ENCODE results near the gene SPATC1L. TPM values are rescaled to one million over a fixed set of nuclear protein-coding genes. Genes with fewer than 3 reads are reported as not detected.

The SPATC1L gene
- total and polyA plus RNA-seq, 2 donors from 2014 or later: 3.7 to 8.7 TPM

- TF ChIP-seq, protein P1, sequence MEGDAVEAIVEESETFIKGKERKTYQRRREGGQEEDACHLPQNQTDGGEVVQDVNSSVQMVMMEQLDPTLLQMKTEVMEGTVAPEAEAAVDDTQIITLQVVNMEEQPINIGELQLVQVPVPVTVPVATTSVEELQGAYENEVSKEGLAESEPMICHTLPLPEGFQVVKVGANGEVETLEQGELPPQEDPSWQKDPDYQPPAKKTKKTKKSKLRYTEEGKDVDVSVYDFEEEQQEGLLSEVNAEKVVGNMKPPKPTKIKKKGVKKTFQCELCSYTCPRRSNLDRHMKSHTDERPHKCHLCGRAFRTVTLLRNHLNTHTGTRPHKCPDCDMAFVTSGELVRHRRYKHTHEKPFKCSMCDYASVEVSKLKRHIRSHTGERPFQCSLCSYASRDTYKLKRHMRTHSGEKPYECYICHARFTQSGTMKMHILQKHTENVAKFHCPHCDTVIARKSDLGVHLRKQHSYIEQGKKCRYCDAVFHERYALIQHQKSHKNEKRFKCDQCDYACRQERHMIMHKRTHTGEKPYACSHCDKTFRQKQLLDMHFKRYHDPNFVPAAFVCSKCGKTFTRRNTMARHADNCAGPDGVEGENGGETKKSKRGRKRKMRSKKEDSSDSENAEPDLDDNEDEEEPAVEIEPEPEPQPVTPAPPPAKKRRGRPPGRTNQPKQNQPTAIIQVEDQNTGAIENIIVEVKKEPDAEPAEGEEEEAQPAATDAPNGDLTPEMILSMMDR (IDR thresholded peaks at IDR 0.05; ENCODE audit: borderline replicate concordance, extremely low read depth, insufficient read depth): peak; percentile 48
- H3K9me3 ChIP-seq (ENCODE audit: control insufficient read depth in 2 of 3, insufficient read depth in 1 of 3, low read length in 3 of 3): no peaks in the 10 kb centered on the region
- H3K36me3 ChIP-seq (ENCODE audit: control insufficient read depth in 2 of 3, insufficient read depth in 3 of 3, low read length in 3 of 3): no peaks in the 10 kb centered on the region
- peak; percentile 71 to 84 (median 76) for DNase-seq
- intact Hi-C loops (cut with DNase I): no loop called here
- peaks cover 0 to 2% (median 0%) of the 10 kb centered on the region in 3 donors for H3K4me1 ChIP-seq (ENCODE audit: control insufficient read depth in 2 of 3, insufficient read depth in 2 of 3, low read depth in 1 of 3, low read length in 3 of 3)
- FAIRE-seq: no peak
- H3K4me3 ChIP-seq (ENCODE audit: low read length in 3 of 3): peak overlapping the region in 2 of 3 donors; percentile 45 to 70
- H3K27ac ChIP-seq (ENCODE audit: low read depth in 2 of 2, low read length in 2 of 2): peak overlapping the region; percentile 76 to 92
- peak overlapping the region in 2 of 3 donors; percentile 32 to 65 for H3K9ac ChIP-seq (ENCODE audit: low read length in 3 of 3)
- H3K27me3 ChIP-seq (ENCODE audit: control insufficient read depth, insufficient read depth, low read length): no peaks in the 10 kb centered on the region
These were observed 30.8 kb downstream of the SPATC1L start for GRCh38 chr21:46153247-46154154.

- no peaks in the 10 kb centered on the region for H3K27me3 ChIP-seq (ENCODE audit: control insufficient read depth, insufficient read depth, low read length)
- peak overlapping the region in 2 of 3 donors; percentile 45 to 70 for H3K4me3 ChIP-seq (ENCODE audit: low read length in 3 of 3)
- H3K36me3 ChIP-seq (ENCODE audit: control insufficient read depth in 2 of 3, insufficient read depth in 3 of 3, low read length in 3 of 3): no peaks in the 10 kb centered on the region
- FAIRE-seq (no peak), DNase-seq (no peak)
- H3K4me1 ChIP-seq (ENCODE audit: control insufficient read depth in 2 of 3, insufficient read depth in 2 of 3, low read depth in 1 of 3, low read length in 3 of 3): peaks cover 0 to 2% (median 0%) of the 10 kb centered on the region in 3 donors
- H3K9ac ChIP-seq (ENCODE audit: low read length in 3 of 3): no peak overlapping the region
- peak overlapping the region; percentile 14 to 23 for H3K27ac ChIP-seq (ENCODE audit: low read depth in 2 of 2, low read length in 2 of 2)
- no peaks in the 10 kb centered on the region for H3K9me3 ChIP-seq (ENCODE audit: control insufficient read depth in 2 of 3, insufficient read depth in 1 of 3, low read length in 3 of 3)
- TF ChIP-seq, protein P1 (IDR thresholded peaks at IDR 0.05; ENCODE audit: borderline replicate concordance, extremely low read depth, insufficient read depth): no peak
- intact Hi-C loops (cut with DNase I): no loop called here
These were observed 31.4 kb downstream of the SPATC1L start for GRCh38 chr21:46152927-46153246.

DNA sequence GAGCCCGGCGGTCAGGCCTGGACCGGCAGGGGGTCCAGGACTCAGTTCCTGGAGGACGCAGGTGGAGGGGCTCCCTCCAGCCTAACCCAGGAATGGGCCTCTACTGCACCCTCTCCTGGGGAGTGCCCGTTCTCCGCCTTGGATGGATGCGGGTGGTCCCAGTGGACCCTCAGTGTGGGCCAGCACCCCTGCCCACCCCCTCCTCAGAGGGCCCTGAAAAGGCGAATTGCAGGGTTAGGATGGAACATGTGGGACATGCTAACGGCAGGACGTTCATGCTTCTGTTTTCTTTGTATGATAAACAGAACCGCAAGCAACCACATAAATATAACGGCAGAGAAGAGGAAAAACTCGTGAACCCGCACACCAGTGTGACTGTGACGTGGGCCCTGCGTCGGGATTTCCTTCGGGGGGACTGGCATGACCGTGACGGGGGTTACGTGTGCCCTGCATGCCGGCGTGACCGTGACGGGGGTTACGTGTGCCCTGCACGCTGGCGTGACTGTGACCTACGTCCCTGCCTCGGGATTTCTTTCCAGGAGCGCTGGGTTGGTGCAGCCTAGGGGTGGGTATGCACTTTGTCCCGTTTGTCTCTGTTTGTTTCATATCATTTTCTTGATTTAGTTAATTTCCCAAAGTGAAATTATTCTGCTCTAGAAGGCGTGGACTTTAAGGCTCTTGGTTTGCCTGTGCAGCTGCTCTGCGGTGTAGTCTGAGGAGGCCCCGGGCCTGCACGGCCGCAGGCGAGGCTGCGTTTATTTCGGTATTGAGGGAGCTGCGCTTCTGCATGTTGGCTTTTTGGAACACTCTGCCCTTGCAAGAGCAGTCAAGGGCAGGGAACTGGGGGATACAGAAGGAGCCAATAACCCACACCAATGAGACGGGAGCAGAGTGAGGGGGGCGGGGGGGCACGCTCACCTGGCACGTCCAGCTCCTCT, 32.0 kb downstream of the SPATC1L start:
- no peak for FAIRE-seq
- peak in 2 of 5 donors; percentile 8 to 70 for DNase-seq
- peak overlapping the region in 1 of 3 donors; percentile 70 for H3K4me3 ChIP-seq (ENCODE audit: low read length in 3 of 3)
- TF ChIP-seq, protein P1 (IDR thresholded peaks at IDR 0.05; ENCODE audit: borderline replicate concordance, extremely low read depth, insufficient read depth): no peak
- no peaks in the 10 kb centered on the region for H3K27me3 ChIP-seq (ENCODE audit: control insufficient read depth, insufficient read depth, low read length)
- H3K4me1 ChIP-seq (ENCODE audit: control insufficient read depth in 2 of 3, insufficient read depth in 2 of 3, low read depth in 1 of 3, low read length in 3 of 3): peaks cover 0 to 2% (median 0%) of the 10 kb centered on the region in 3 donors
- peak overlapping the region; percentile 14 to 23 for H3K27ac ChIP-seq (ENCODE audit: low read depth in 2 of 2, low read length in 2 of 2)
- H3K36me3 ChIP-seq (ENCODE audit: control insufficient read depth in 2 of 3, insufficient read depth in 3 of 3, low read length in 3 of 3): peaks cover 0 to under 1% (median 0%) of the 10 kb centered on the region in 3 donors
- H3K9me3 ChIP-seq (ENCODE audit: control insufficient read depth in 2 of 3, insufficient read depth in 1 of 3, low read length in 3 of 3): no peaks in the 10 kb centered on the region
- intact Hi-C loops (cut with DNase I): no loop called here
- no peak overlapping the region for H3K9ac ChIP-seq (ENCODE audit: low read length in 3 of 3)
